ENCODE results near the gene NFIA.

The NFIA gene

DNA sequence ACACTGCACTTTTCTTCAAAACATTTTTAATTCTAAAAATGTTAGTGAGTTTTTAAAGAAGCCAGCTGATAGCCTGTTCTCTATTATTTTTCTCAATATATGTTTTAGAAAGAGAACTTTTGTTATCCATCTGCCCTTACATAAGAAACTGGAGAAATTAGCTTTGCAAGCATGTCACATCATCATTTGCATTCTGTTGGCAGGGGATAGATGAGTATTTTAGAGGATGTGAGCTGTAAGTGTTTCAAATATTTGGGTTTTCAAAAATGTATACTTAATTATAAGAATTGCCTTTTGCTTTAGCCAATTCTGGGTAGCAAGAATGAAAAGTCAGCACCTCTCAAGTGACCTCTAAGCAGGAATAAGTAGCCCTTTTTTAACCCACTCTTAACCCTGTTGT lies 7.4 kb downstream of the NFIA start:
- TF ChIP-seq, protein P1, sequence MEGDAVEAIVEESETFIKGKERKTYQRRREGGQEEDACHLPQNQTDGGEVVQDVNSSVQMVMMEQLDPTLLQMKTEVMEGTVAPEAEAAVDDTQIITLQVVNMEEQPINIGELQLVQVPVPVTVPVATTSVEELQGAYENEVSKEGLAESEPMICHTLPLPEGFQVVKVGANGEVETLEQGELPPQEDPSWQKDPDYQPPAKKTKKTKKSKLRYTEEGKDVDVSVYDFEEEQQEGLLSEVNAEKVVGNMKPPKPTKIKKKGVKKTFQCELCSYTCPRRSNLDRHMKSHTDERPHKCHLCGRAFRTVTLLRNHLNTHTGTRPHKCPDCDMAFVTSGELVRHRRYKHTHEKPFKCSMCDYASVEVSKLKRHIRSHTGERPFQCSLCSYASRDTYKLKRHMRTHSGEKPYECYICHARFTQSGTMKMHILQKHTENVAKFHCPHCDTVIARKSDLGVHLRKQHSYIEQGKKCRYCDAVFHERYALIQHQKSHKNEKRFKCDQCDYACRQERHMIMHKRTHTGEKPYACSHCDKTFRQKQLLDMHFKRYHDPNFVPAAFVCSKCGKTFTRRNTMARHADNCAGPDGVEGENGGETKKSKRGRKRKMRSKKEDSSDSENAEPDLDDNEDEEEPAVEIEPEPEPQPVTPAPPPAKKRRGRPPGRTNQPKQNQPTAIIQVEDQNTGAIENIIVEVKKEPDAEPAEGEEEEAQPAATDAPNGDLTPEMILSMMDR (IDR thresholded peaks at IDR 0.05), result no peak
- no peak overlapping the region for H3K9ac ChIP-seq
- no peak overlapping the region for H3K27ac ChIP-seq

DNA sequence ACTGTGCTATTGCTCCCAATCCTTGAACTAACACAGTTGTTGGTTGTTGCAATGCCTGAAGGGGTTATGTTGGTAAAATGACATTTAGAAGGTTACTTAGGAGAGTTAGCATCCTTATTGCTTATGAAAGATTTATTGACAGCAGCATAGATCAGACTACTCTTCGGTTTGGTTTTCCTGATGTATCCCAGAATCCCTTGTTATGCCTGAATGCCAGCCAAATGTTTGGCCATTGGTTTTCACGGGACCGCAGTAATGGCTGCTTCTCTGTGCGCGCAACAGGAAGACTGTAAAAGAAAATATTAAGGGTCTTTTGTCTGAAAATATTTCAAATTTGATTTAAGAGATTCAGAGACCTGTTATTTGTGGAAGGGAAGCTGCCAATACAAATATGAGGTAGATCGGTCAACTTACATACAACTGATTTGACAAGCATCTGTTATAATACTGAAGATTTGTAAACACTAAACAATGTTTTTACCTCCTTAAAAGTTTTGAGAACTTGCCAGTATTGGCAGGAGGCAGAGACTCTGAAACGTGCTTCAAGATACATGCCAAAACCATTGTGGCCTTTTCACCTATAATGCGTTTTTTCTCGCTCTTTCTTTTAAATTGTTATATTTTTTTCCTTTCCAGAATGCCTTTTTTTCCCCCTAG lies 8.3 kb downstream of the NFIA start:
- no peaks in the 10 kb centered on the region for H3K36me3 ChIP-seq (ENCODE audit: control insufficient read depth, insufficient read depth, low read length)
- no peak overlapping the region for H2AFZ ChIP-seq
- H3K27ac ChIP-seq, result no peak overlapping the region
- no peak overlapping the region for H3K4me3 ChIP-seq (ENCODE audit: low read depth, low read length)
- H3K9ac ChIP-seq, result no peak overlapping the region
- H3K4me2 ChIP-seq (ENCODE audit: low read length), result no peak overlapping the region
- peaks cover 15% of the 10 kb centered on the region for H3K79me2 ChIP-seq
- no peaks in the 10 kb centered on the region for H3K9me3 ChIP-seq (ENCODE audit: control insufficient read depth, low read length)
- TF ChIP-seq, protein P1 (IDR thresholded peaks at IDR 0.05), result no peak
- no peaks in the 10 kb centered on the region for H3K4me1 ChIP-seq
- no peaks in the 10 kb centered on the region for H3K27me3 ChIP-seq (ENCODE audit: control insufficient read depth, insufficient read depth, low read length)

More for the DNA sequence above, 7.4 kb downstream of the NFIA start:
- Histone ChIP-seq H3K36me3 (ENCODE audit: control insufficient read depth, insufficient read depth, low read length) (no peaks in the 10 kb centered on the region), H3K4me1 (no peaks in the 10 kb centered on the region), H3K27me3 (ENCODE audit: control insufficient read depth, insufficient read depth, low read length) (no peaks in the 10 kb centered on the region), H3K79me2 (peaks cover 14% of the 10 kb centered on the region), H2AFZ (no peak overlapping the region), H3K9me3 (ENCODE audit: control insufficient read depth, low read length) (no peaks in the 10 kb centered on the region), H3K4me2 (ENCODE audit: low read length) (no peak overlapping the region), H3K4me3 (ENCODE audit: low read depth, low read length) (no peak overlapping the region)

DNA sequence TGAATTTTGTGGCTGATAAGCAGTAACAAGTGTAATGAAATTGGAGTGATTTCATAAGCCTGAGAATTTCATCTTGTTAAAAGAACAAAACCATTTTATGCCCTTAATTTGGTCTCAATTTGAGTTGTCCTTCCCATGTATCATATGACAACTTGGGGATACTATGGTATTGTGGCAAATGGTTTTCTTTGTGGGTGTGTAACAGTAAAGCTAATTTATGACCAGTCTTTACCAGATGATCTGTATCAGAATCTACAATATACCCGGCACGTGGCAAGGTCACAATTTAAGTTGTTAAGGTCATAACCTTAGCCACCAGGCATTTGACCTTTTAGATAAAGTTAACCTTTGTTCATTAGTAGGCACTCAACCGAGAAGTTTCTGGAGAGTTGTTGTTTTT lies 9.1 kb downstream of the NFIA start:
- no peak overlapping the region for H3K9ac ChIP-seq

DNA sequence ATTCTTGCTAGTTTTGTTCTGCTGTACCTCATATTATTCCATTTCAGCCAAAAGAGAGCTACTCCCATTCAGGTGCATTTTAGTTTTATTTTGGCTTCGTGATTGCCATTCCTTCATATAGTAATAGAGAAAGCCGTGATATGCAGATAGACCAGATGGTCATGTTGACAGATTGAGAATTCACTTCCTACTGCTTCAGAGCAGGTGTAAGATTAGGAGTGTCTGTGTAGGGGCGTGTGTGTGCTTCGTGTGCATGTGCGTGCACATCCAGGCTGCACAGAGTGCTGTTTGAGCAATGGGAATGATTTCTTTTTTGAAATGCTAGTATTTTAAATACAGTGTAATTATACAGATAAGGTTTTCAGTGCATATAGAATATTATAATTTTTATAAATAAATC lies 10.3 kb downstream of the NFIA start:
- H3K4me2 ChIP-seq (ENCODE audit: low read length), result no peak overlapping the region
- no peak overlapping the region for H2AFZ ChIP-seq
- no peak overlapping the region for H3K9ac ChIP-seq
- no peaks in the 10 kb centered on the region for H3K27me3 ChIP-seq (ENCODE audit: control insufficient read depth, insufficient read depth, low read length)
- H3K9me3 ChIP-seq (ENCODE audit: control insufficient read depth, low read length), result no peaks in the 10 kb centered on the region
- peaks cover 17% of the 10 kb centered on the region for H3K79me2 ChIP-seq
- H3K4me3 ChIP-seq (ENCODE audit: low read depth, low read length), result no peak overlapping the region
- H3K36me3 ChIP-seq (ENCODE audit: control insufficient read depth, insufficient read depth, low read length), result no peaks in the 10 kb centered on the region
- TF ChIP-seq, protein P1 (IDR thresholded peaks at IDR 0.05), result no peak
- no peak overlapping the region for H3K27ac ChIP-seq
- H3K4me1 ChIP-seq, result no peaks in the 10 kb centered on the region

More for the DNA sequence above, 9.1 kb downstream of the NFIA start:
- no peaks in the 10 kb centered on the region for H3K4me1 ChIP-seq
- H3K27ac ChIP-seq, result no peak overlapping the region
- H3K4me3 ChIP-seq (ENCODE audit: low read depth, low read length), result no peak overlapping the region
- H3K36me3 ChIP-seq (ENCODE audit: control insufficient read depth, insufficient read depth, low read length), result no peaks in the 10 kb centered on the region
- H3K4me2 ChIP-seq (ENCODE audit: low read length), result no peak overlapping the region
- H3K9me3 ChIP-seq (ENCODE audit: control insufficient read depth, low read length), result no peaks in the 10 kb centered on the region
- no peak overlapping the region for H2AFZ ChIP-seq
- TF ChIP-seq, protein P1 (IDR thresholded peaks at IDR 0.05), result no peak
- no peaks in the 10 kb centered on the region for H3K27me3 ChIP-seq (ENCODE audit: control insufficient read depth, insufficient read depth, low read length)
- peaks cover 17% of the 10 kb centered on the region for H3K79me2 ChIP-seq

DNA sequence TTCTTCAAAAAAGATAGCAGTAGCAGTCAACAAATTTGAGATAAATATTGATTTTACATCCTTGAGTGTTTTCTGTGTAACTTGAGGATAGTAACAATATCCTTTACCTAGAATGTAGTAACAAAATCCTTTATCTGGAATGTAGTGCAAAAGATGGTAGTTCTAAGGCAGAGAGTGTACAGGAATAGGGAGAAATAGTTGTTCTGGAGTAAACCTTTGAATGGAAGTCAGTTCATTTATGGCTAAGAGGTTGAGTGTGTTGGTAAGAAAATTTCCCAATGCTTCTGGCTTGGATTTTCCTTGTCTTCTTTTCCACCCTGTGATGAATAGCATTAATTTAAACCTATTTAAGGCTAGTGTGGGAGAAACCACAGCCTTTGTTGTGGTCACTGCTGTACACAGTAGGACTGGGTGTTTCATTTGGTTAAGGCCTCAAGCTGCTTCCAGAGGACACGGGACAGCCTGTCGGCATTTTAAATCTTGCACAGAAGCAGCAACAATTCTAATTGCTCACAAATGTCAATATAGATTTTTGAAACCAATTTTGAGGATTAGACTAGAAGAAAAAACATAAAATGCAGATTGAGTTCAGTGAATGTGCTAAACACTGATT lies 11.3 kb downstream of the NFIA start:
- no peak overlapping the region for H3K4me3 ChIP-seq (ENCODE audit: low read depth, low read length)
- H3K36me3 ChIP-seq (ENCODE audit: control insufficient read depth, insufficient read depth, low read length), result no peaks in the 10 kb centered on the region
- no peak overlapping the region for H3K27ac ChIP-seq
- TF ChIP-seq, protein P1 (IDR thresholded peaks at IDR 0.05), result no peak
- H3K27me3 ChIP-seq (ENCODE audit: control insufficient read depth, insufficient read depth, low read length), result no peaks in the 10 kb centered on the region
- no peaks in the 10 kb centered on the region for H3K9me3 ChIP-seq (ENCODE audit: control insufficient read depth, low read length)
- H3K79me2 ChIP-seq, result peaks cover 14% of the 10 kb centered on the region
- H3K4me2 ChIP-seq (ENCODE audit: low read length), result no peak overlapping the region
- H3K9ac ChIP-seq, result no peak overlapping the region
- H3K4me1 ChIP-seq, result no peaks in the 10 kb centered on the region
- no peak overlapping the region for H2AFZ ChIP-seq

All from parathyroid adenoma (tissue), 2 donors.